HG03135 (cell line): ENCODE results near the gene GRP.
"Not testable (repeated sequence)": the region's sequence is repeated elsewhere in the genome, so short reads cannot be mapped to it uniquely, and the experiment has no call there.

ENCODE experiments used
- ATAC-seq: cut with Tn5 transposase; IDR thresholded peaks from one replicate; pipeline ENCODE4 v1.9.1; 2021; ENCODE audit warnings: mild to moderate bottlenecking, moderate library complexity; ENCODE audit not compliant: unreplicated experiment

The GRP gene

GRCh38 chr18:59228351-59228750, 8.4 kb downstream of the GRP start:
- ATAC-seq = no peak

- ATAC-seq = no peak
Measured at GRCh38 chr18:59229191-59229590, 9.2 kb downstream of the GRP start.

- ATAC-seq = no peak
Measured at GRCh38 chr18:59229701-59230443, 9.9 kb downstream of the GRP start.

GRCh38 chr18:59231114-59231513, 11.2 kb downstream of the GRP start:
- no peak for ATAC-seq

- no peak for ATAC-seq
Measured at GRCh38 chr18:59231877-59232276, 11.9 kb downstream of the GRP start.

GRCh38 chr18:59232309-59233016, 12.5 kb downstream of the GRP start:
- no peak for ATAC-seq

- no peak for ATAC-seq
Measured at GRCh38 chr18:59233017-59233410, 13.1 kb downstream of the GRP start.

- ATAC-seq = no peak
Measured at GRCh38 chr18:59238385-59238784, 18.4 kb downstream of the GRP start.

GRCh38 chr18:59239642-59240041, 19.7 kb downstream of the GRP start:
- ATAC-seq = no peak

GRCh38 chr18:59242906-59243305, 22.9 kb downstream of the GRP start:
- no peak for ATAC-seq

- no peak for ATAC-seq
Measured at GRCh38 chr18:59246796-59247195, 26.8 kb downstream of the GRP start.

GRCh38 chr18:59249199-59249774, 29.3 kb downstream of the GRP start:
- ATAC-seq = no peak

- not testable (repeated sequence) for ATAC-seq
Measured at GRCh38 chr18:59255491-59255890, 35.5 kb downstream of the GRP start.

- ATAC-seq = not testable (repeated sequence)
Measured at GRCh38 chr18:59261842-59262241, 41.9 kb downstream of the GRP start.

GRCh38 chr18:59262243-59262642, 42.3 kb downstream of the GRP start:
- ATAC-seq = not testable (repeated sequence)

- no peak for ATAC-seq
Measured at GRCh38 chr18:59263661-59264060, 43.7 kb downstream of the GRP start.

- ATAC-seq = no peak
Measured at GRCh38 chr18:59264121-59264571, 44.2 kb downstream of the GRP start.

GRCh38 chr18:59264651-59265245, 44.8 kb downstream of the GRP start:
- no peak for ATAC-seq

- no peak for ATAC-seq
Measured at GRCh38 chr18:59265246-59265973, 45.5 kb downstream of the GRP start.

- ATAC-seq = no peak
Measured at GRCh38 chr18:59265974-59266369, 46.0 kb downstream of the GRP start.

- no peak for ATAC-seq
Measured at GRCh38 chr18:59266459-59266858, 46.5 kb downstream of the GRP start.
